ENCODE data around the gene ABCB6.

DNA sequence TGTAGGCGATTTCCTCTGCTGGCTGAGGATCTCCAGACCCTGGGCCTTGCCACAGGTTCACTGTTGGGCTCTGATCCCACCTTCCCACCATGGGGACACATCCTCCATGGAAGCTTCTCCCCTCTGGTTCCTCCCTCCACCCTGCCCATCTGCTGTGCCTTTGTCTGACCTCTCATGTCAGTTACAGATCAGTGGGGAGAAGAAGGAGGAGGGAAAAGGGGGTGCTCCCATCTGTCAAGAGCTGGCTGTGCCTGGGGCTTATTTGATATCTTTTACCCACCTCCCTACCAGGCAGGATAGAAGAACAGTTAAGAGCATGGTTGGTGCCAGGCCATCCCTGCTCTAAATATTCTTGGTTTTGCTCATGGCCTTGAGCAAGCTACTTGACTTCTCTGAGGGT lies 48.1 kb upstream of the ABCB6 start:
- TF ChIP-seq, protein P1, sequence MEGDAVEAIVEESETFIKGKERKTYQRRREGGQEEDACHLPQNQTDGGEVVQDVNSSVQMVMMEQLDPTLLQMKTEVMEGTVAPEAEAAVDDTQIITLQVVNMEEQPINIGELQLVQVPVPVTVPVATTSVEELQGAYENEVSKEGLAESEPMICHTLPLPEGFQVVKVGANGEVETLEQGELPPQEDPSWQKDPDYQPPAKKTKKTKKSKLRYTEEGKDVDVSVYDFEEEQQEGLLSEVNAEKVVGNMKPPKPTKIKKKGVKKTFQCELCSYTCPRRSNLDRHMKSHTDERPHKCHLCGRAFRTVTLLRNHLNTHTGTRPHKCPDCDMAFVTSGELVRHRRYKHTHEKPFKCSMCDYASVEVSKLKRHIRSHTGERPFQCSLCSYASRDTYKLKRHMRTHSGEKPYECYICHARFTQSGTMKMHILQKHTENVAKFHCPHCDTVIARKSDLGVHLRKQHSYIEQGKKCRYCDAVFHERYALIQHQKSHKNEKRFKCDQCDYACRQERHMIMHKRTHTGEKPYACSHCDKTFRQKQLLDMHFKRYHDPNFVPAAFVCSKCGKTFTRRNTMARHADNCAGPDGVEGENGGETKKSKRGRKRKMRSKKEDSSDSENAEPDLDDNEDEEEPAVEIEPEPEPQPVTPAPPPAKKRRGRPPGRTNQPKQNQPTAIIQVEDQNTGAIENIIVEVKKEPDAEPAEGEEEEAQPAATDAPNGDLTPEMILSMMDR (IDR thresholded peaks at IDR 0.05): no peak
- no peak for TF ChIP-seq POLR2A (IDR thresholded peaks at IDR 0.05; ENCODE audit: low read depth)

Measured in esophagus muscularis mucosa (tissue), 3 donors.